HG03097 (cell line): ENCODE data around the gene RPS6KA2.
A peak's percentile ranks its signal among the peaks of the same experiment; 100 is the strongest.
"Not testable (repeated sequence)": the region's sequence is repeated elsewhere in the genome, so short reads cannot be mapped to it uniquely, and the experiment has no call there.

Source experiments
- ATAC-seq: cut with Tn5 transposase; IDR thresholded peaks from one replicate; pipeline ENCODE4 v1.9.1; 2021; ENCODE audit not compliant: unreplicated experiment, low FRiP score

Gene RPS6KA2

DNA sequence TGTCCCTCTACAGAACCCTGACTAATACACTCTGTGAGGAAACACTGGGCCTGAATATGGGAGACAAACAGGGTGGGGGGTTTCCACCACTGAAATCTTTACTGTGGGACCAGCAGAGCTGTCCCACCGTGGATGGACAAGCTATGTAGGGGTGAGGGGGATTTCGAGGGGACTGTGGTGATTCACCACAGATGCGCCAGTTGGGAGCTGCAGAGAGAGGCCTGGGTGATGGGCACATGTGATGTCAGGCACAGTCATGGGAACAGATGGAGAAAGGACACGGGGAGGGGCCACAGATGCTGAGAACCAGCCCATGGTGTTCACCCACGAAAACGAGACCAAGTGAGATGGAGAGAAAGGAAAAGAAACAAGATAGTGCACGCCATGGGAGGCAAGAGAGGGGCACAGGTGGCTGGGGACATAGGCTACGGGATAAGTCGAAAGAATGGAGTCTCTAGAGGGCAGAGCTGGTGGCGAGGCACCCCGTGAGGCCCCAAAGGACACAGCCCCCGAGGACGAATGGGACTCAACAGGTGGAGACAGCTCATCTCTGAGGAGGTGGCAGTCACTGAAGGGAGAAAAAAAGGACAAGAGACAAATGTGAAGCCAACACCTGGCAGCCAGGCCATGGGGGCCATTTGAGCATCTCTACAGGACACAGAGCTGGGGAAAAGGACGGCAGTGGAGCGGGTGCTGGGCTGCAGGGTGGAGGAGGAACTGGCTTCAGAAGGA lies 30.1 kb downstream of the RPS6KA2 start:
- no peak for ATAC-seq

DNA sequence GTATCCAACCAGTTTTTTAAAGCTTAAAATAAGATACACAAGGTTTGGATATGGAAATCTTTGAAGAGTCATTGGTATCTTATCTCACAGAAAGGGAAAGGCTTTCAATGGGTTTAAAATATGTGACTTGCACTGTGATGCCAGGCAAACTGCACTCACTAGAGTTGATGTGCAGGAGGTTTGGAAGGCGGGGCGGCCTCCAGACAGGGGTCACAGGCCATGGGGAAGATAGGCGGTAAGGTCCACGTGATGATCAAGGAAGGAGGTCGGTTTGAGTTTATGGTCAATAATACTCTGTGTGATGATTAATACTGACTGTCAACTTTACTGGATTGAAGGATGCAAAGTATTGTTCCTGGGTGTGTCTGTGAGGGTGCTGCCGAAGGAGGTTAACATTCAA lies 31.1 kb downstream of the RPS6KA2 start:
- ATAC-seq = no peak

DNA sequence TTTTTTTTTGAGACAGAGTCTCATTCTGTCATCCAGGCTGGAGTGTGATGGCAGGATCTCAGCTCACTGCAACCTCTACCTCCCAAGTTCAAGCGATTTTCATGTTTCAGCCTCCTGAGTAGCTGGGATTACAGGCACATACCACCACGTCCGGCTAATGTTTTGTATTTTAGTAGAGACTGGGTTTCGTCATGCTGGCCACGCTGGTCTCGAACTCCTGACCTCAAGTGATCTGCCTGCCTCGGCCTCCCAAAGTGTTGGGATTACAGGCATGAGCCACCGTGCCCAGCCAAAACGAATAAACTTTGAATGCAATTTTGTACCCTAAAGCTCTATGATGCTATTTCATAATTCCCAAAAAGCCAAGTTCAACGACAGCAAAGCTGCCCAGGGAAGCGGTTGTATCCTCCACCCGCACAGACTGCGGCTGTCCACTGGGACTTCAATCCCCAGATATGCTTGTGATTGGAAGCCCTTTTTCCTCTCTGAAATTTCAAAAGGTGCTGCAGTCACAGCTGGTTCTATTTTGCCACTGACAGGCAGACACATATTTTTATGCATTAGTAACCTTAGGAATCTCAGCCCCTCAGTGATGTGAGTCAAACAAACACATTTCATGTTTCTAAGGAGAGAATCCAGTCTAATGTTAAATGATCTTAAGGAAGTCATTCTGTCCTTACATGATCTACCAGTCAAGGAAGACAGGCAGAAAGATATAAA lies 31.8 kb downstream of the RPS6KA2 start:
- no peak for ATAC-seq

DNA sequence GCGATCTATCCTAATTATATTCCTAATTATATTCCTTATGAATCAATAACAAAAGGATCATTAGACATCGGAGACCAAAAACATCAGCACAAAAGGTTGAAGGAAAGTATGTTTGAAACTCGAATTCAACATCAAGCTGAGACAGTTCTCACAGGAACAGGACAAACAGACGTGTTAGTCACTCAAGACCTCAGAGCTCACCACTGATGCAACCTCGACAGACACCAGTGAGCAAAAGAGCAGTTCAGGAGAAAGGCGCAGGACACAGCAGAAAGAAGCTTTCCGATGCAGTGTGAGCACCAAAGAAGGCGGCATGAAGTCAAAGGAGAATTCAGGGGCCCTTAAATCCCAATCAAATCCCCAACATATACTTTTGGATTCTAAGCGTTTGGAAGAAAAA lies 34.2 kb downstream of the RPS6KA2 start:
- ATAC-seq = no peak

DNA sequence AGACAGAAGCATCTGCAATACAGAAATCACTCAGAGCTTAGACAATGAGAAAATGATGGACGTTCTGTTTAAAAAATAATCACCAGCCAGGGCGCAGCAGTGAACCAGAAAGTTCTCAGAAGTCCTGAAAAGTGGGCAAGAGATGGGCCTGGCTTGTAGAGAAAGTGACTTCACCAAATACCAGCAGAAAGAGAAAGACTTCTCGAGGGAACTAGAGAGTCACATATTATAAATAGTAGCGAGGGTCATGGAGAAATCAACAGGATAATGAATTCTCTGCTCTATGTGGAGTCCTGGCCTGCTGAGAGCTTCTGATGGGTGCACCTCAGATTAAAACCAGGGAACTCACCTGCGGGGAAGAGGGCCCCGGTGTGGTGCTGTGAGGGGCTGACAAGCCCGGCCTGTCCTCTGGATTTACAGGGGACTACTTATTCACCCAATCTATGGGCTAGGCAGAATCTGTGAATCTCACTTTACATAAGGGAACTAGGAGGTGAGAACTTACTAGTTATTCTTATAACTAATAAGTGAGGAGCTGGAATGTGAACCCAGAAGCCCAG lies 35.0 kb downstream of the RPS6KA2 start:
- ATAC-seq = no peak

DNA sequence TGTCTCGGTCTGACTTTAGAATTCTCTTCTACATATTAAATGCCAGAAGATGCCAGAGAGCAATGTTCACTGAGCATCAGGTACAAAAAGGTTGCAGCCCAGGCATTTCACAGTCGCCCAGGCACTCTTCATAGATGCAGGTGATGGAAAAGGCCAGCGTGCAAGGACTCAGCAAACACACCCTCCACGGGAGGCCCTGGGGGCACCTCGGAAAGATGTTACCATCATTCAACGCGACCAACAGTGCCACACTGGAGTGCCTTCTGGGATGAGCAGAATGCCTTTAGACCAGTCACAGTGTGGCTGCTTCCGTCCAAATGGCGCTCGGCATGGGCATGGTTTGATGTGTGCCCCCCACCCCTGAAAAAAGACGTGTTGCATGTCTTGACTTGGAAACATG lies 36.0 kb downstream of the RPS6KA2 start:
- ATAC-seq = no peak

DNA sequence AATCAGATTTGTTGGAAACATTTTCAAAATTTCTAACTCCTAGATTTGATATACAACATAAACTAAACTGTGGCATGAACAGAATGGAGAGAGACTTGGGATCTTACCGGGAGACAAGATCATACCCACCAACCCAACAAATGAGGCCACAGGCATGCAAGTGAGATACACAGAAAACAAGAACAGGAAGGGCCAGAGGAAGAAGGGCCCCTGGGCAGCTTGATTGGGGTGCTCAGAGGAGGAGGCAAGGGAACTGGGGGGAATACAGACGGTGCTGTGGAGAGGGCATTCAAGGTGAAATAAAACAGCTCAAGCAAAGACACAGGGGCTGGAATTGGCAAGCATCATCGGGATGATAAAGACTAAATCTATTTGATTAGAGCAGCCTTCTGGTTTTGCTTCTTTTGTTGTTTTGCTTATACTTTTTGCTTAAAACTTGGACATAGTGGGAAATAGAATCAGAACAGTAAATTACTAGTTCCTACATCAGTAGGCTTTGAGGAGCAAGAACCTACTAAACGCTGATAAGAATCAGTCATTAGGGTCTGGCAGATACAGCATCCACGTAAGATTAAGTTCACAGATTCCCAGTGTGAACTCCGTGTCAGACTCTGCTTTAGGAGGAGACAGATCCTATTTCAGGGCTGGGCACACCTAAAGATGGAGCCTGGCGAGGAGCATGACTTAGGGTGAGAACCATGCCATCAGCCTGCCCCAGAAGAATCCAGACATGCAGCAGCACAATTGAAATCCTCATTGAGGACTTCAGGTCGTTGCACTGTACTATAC lies 37.1 kb downstream of the RPS6KA2 start:
- ATAC-seq = no peak

DNA sequence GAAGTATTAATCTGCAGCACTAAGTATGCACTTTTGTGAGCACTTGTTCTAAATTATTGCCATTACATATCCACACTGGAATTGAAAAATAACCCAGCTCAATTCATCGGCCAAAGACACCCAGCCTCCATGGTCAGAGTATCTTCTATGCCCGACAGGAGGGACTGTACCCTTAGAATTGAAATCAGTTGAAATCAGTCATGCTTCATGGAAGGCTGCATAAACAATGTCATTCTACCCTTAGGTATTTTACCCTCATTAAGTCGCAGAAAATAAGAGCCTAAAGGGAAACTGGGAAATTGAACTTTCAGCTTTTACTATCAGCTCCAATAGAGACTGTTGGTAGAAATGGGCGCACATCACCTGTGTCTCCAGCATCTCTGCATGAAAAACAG lies 37.7 kb downstream of the RPS6KA2 start:
- no peak for ATAC-seq

DNA sequence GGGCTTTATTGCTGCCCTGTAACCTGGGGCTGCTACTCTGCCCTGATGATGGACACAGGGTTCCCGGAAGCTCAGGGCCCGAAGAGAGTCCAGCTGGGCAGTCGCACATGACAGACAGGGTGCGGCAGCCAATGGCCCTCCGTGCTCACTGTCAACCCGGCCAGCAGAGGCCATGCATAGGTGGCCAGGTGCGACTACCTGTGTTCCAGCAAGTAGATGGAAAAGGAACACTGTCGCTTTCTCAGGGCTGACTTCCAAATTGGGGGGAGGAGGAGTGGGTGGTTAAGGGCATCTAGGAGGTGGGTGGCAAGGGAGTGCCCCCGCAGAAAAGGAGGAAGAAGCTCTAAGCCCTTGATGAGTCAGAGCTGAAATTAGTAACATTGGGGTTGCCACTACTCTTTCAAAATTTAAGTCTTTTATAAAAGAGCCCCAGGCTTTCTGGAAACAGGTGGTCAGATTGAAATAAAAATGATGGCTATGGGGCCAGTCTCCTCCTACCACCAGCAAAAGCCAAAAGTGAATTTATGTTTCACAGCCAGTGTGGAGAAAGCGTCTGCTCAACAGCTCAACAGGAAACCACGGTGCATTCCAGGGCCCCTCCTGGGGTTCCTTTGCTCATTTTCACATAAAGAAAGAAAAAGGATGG lies 38.2 kb downstream of the RPS6KA2 start:
- peak; percentile 27 for ATAC-seq

DNA sequence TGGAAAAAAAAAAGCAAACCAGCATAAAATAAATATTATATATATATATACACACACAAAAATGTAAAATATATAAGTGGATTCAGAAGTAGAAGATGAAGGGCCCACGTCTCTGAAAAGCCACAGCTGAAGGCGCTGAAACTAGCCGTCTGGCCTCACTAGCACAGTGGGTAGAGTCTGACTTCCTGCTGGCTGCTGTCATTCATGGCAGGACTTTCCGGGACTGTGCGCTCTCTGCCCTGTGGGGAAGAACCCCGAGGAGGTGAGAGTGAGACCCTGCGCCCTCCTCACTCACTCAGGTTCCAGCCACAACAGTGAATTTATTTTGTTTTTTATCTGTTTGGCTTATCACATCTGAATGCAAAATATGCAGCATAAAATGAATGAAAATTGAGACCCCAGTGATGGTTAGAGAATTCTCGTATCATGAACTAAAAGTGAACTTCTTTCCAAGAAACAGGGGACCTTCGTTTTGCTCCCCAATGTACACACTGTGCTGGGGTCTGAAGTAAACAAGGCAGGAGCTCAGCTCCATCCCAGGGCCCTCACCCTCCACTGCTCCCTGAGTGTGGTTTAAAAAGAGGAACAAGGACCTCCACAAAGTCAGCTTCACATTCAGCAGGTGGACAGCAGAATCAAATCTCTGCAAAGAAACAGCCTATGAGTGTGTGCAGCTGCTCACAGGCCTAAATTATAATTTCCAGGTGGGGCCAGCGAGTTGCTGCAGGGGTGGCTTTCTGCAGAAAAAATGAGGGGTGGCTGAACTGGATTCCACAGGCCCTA lies 39.2 kb downstream of the RPS6KA2 start:
- peak; percentile 64 for ATAC-seq

DNA sequence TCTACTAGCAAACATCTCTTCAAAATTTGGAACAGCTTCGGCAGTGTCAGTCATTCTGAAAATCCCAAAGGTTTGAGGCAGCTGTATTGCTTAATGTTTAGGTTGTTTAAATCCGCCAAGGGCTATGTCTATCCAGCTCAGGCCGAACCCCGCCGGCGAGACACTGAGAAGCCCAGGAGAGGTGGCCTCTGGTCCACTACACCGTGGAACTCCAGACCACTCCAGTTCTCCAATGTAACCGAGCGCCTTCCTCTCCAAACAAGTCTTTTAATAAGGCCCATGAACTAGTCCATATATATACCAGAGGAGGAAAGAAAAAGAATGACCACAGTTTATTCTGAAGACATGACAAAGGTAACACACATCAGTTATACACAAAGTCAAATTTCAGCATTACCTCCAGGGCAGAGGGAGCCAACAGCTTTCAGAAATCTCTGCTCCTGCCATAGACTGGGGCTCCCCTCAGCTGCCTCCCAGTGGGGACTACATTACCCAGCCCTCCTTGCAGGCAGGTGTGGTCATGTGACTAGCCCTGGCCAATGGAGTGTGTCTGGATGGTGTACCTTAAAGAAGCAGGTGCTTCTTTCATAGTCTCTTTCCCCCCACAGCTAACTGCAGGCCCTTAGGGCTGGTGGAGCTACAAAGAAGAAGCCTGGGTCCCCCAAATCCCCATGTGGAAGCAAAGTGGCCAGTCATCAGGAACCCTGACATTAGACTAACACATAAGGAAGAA lies 40.5 kb downstream of the RPS6KA2 start, which contains the start of gene RAMACL:
RAMACL (minus strand) TSS at position 255 of the 733 bp plus-strand sequence; CDS start at position 54, 201 bp downstream.
- ATAC-seq = peak; percentile 61

DNA sequence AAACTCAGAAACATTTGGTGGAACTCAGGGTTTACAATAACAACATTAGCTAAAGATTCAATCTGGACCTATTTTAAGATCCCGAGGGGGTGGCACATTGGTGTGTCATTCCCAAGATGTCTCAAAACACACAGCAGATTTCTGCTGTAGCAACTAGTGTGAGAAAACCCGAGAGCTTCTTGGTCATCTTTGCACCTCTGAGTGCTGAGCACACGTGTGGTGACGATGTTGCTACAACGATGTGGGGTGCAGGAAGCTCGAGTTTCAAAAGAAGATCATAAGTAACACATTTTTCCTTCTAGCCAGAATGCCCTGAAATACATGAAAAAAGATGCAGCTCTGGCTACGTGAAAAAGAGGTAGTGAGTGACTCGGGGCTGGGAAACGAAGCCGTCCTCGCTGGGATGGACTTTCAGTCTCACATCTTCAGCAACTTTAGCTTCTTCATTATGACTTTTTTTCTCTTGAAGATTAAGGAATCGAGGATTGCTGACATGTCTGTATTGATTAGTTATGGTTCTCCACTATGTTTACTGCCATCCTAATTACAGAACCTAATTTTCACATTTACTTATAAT lies 42.1 kb downstream of the RPS6KA2 start:
- ATAC-seq = no peak

DNA sequence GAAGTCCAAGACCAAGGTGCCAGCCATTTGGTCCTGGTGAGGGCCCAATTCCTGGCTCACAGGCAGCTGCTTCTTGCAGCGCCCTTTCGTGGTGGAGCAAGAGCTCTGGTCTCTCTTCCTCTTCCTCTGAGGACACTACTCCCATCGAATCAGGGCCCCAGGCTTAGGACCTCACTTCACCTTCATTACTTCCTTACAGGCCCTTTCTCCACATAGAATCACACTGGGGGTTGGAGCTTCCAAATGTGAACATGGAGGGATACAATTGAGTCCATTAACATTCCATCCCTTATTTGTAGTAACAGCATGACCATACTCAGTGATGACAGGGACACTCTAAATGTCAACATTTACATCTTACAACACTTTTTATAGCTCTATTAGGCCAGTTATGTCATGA lies 42.9 kb downstream of the RPS6KA2 start:
- ATAC-seq = no peak

DNA sequence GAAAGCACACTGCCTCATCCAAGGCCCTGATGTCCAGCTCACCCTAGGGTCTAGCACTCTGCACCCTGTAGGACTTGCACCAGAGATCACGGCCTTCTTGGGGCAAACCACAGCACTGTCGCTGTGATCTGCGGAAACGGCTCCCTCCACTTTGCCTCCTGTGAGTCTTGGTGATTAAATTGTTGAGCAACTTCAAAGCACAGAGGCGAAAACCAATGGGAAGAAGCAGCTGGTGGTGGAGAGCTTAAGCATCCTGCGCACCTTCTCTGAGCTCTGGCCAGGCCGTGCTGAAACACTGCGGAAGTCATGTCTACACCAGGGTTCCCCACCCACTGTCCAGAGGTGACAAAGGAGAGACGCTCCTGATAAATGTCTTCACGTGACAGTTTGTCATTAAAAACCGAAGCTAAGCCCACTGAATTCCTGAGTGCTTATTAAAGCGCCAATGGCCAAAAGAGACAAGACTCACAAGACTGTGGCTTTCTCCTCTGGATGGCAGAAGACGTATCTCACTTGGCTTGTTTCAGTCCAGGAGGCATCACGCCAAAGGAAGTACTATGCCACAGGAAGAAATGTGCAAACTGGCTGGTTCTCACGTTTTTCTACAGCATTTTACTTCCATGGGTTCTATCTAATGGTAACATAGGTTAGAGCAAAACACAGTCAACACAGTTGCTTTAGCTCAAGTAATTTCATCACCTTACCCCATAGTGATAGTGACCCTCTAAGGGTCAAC lies 43.7 kb downstream of the RPS6KA2 start:
- no peak for ATAC-seq

DNA sequence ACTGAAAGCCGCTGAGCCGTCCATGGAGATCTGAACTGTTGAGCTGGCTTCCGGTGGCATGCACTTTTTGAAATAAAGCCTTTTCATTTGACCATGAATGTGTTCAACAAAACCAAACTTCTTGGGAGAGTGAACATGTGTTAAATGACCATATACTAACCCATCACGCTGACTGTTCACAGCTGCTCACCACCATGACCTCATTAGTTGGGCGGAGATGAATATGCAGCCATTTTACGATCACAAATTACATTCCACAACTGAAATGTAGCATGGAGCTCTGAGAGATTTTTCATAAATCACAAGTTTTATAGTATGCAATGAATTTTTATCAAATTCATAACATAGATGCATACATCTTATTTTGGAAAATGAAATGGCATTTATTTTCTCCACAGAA lies 44.8 kb downstream of the RPS6KA2 start:
- ATAC-seq = no peak

DNA sequence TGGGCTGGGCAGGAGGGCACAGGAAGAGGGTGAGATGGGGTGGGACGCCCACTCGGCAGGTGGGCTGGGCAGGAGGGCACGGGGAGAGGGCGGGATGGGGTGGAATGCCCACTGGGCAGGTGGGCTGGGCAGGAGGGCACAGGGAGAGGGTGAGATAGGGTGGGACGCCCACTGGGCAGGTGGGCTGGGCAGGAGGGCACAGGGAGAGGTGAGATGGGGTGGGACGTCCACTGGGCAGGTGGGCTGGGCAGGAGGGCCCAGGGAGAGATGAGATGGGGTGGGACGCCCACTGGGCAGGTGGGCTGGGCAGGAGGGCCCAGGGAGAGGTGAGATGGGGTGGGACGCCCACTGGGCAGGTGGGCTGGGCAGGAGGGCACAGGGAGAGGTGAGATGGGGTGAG lies 45.2 kb downstream of the RPS6KA2 start:
- ATAC-seq = not testable (repeated sequence)

DNA sequence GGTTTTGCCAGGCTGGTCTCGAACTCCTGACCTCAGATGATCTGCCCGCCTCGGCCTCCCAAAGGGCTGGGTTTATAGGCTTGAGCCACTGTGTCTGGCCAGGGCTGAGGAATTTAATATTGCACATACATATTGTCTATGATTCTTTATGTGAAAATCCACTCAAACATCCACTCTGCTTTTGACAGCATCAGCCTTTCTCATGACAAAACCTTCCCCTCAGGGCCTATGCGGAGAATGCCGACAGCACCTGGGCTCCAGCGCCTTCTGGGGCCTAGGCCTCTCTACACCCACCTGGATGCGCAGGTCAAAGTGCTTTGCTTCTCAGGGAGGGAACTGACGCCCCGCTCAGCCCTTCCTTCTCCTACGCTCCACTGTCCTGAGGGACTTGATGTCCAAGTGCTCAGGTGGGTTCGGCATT lies 46.0 kb downstream of the RPS6KA2 start:
- no peak for ATAC-seq
